WTC11 (cell line): ENCODE results near the gene YBX3. TPM values are rescaled to one million over a fixed set of nuclear protein-coding genes. Genes with fewer than 3 reads are reported as not detected.

ENCODE experiments used
- ATAC-seq: fragments of 200-7000 bp; cut with Tn5 transposase; 2 replicates; pipeline ENCODE4 v1.10.0; 2021; ENCODE audit warnings: mild to moderate bottlenecking, moderate library complexity
- CTCF ChIA-PET: fragments of 300-600 bp; sonication (Branson Sonifier 250); formaldehyde crosslinking; loops from one replicate; lab custom pipeline; 2021; ENCODE audit warnings: antibody characterized with exemption; lab: Charles Lee
- POLR2A ChIA-PET: fragments of 350-600 bp; sonication (Branson Sonifier 250); formaldehyde crosslinking; loops from one replicate; lab custom pipeline; 2021; ENCODE audit warnings: antibody characterized with exemption; lab: Charles Lee
- DNase-seq: peaks from one replicate; pipeline ENCODE4 v3.0.0; 2021; ENCODE audit warnings: low spot score
- H3K27ac Mint-ChIP-seq: 2 replicates; pipeline ENCODE4 v1.8.0; 2021; ENCODE audit warnings: mixed read lengths
- H3K27me3 Mint-ChIP-seq: 2 replicates; pipeline ENCODE4 v1.8.0; 2021; ENCODE audit warnings: low read depth, mild to moderate bottlenecking, moderate library complexity, mixed read lengths
- H3K36me3 Mint-ChIP-seq: 2 replicates; pipeline ENCODE4 v1.8.0; 2021; ENCODE audit warnings: mixed read lengths
- H3K4me1 Mint-ChIP-seq: 2 replicates; pipeline ENCODE4 v1.8.0; 2022; ENCODE audit warnings: mixed read lengths
- H3K4me3 Mint-ChIP-seq: 2 replicates; pipeline ENCODE4 v1.8.0; 2021; ENCODE audit warnings: mild to moderate bottlenecking, moderate library complexity, mixed read lengths
- H3K9me3 Mint-ChIP-seq: 2 replicates; pipeline ENCODE4 v1.8.0; 2021; ENCODE audit warnings: mixed read lengths
- CREB1 ChIP-seq: sonication (generic); formaldehyde crosslinking; IDR thresholded peaks from 2 replicates; pipeline ENCODE4 v1.8.0; 2023; ENCODE audit warnings: mild to moderate bottlenecking, missing genetic modification reagents
- ESRRA ChIP-seq: sonication (generic); formaldehyde crosslinking; IDR thresholded peaks from 2 replicates; pipeline ENCODE4 v1.8.1; 2022; ENCODE audit warnings: mild to moderate bottlenecking, missing genetic modification reagents, borderline replicate concordance
- GABPB1 ChIP-seq: sonication (generic); formaldehyde crosslinking; IDR thresholded peaks from 2 replicates; pipeline ENCODE4 v1.8.1; 2023; ENCODE audit warnings: mild to moderate bottlenecking, missing genetic modification reagents
- KAT7 ChIP-seq: sonication (generic); formaldehyde crosslinking; IDR thresholded peaks from 2 replicates; pipeline ENCODE4 v1.8.1; 2023; ENCODE audit warnings: missing genetic modification reagents, mild to moderate bottlenecking, borderline replicate concordance
- NR1H2 ChIP-seq: sonication (generic); formaldehyde crosslinking; IDR thresholded peaks from 2 replicates; pipeline ENCODE4 v1.9.0; 2021; ENCODE audit warnings: mild to moderate bottlenecking, moderate library complexity, missing genetic modification reagents
- PRRX2 ChIP-seq: fragments of 250-450 bp; sonication (Bioruptor Pico); IDR thresholded peaks from 2 replicates; pipeline ENCODE4 v1.8.0; 2021; ENCODE audit warnings: mild to moderate bottlenecking
- SMAD3 ChIP-seq: sonication (generic); formaldehyde crosslinking; IDR thresholded peaks from 2 replicates; pipeline ENCODE4 v1.8.0; 2022; ENCODE audit warnings: missing genetic modification reagents, mild to moderate bottlenecking, borderline replicate concordance
- ZBTB21 ChIP-seq: sonication (generic); formaldehyde crosslinking; IDR thresholded peaks from 2 replicates; pipeline ENCODE4 v1.8.1; 2023; ENCODE audit warnings: mild to moderate bottlenecking, missing genetic modification reagents, borderline replicate concordance
- total RNA-seq: library from RNA; stranded (reverse); gene quantifications from 3 replicates; pipeline ENCODE4 v1.2.3, GENCODE V29; 2021
- TF ChIP-seq, protein P1 (sequence below): sonication (generic); formaldehyde crosslinking; IDR thresholded peaks from 2 replicates; pipeline ENCODE4 v1.8.1; 2022; ENCODE audit warnings: low read depth, missing genetic modification reagents, borderline replicate concordance
- TF ChIP-seq, protein P2 (sequence below): sonication (generic); formaldehyde crosslinking; IDR thresholded peaks from 2 replicates; pipeline ENCODE4 v1.8.1; 2022; ENCODE audit warnings: mild to moderate bottlenecking, missing genetic modification reagents, moderate library complexity, borderline replicate concordance
- TF ChIP-seq, protein P3 (sequence below): sonication (generic); formaldehyde crosslinking; IDR thresholded peaks from 2 replicates; pipeline ENCODE4 v1.8.0; 2022; ENCODE audit warnings: mild to moderate bottlenecking, missing genetic modification reagents
- TF ChIP-seq, protein P4 (sequence below): sonication (generic); formaldehyde crosslinking; IDR thresholded peaks from 2 replicates; pipeline ENCODE4 v1.8.0; 2023; ENCODE audit warnings: missing genetic modification reagents, mild to moderate bottlenecking, borderline replicate concordance
- TF ChIP-seq, protein P5 (sequence below): sonication (generic); formaldehyde crosslinking; IDR thresholded peaks from 2 replicates; pipeline ENCODE4 v1.8.1; 2023; ENCODE audit warnings: mild to moderate bottlenecking, missing genetic modification reagents, moderate library complexity
- TF ChIP-seq, protein P6 (sequence below): sonication (generic); formaldehyde crosslinking; conservative IDR thresholded peaks from 2 replicates; pipeline ENCODE4 v1.8.1; 2022; ENCODE audit warnings: mild to moderate bottlenecking, missing genetic modification reagents
- TF ChIP-seq, protein P7 (sequence below): sonication (generic); formaldehyde crosslinking; IDR thresholded peaks from 2 replicates; pipeline ENCODE4 v1.8.0; 2022; ENCODE audit warnings: mild to moderate bottlenecking, missing genetic modification reagents

YBX3 gene
- total RNA-seq, 1 experiment from 2014 or later = 396 TPM

DNA sequence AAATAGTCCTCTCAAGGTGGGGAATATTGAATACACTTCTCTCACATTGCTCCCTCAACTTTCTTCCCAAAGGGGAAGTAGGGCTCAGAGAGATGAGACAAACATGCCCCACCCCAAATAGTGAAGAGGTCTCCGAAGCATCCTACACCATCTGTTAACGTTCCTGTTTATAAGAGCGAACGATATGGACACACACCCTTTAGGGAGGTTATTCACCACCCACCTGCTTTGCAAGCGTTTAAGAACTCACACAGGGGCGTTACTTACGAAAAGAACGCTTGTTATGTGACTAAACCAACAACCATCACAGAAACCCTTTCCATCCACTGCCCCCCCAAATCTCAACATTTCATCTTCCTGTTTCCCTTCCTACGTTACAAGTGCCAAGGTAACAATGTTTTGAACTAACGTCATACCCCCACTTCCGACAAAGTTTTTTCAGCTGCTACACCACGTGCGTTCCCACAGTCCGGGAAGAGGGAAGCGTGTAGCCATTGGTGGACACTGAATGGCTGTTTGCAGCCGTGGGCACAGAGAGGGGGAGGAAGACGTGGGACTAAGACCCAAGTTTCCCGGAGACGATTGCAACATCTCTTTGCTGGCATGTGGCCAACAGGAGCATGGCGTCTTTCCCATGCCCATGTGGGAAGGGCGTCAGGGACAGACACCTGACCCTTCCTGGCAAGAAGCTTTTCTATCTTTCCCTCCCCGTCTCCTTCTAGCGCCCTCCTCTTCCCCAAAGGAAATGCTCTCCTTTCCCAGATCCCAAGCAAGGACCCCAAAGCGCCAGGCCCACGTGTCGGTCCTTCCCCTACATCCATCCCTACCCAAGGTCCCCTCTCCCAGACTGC is 1.2 kb downstream of the YBX3 start (continued):
- TF ChIP-seq PRRX2 (CRISPR knock-in tag) (0 out of 2 replicates have a peak, but pooled peaks have one; percentile 36), CREB1 (no peak), GABPB1 (CRISPR knock-in tag) (peak; percentile 84), NR1H2 (CRISPR knock-in tag) (no peak), KAT7 (CRISPR knock-in tag) (peak; percentile 90; the same call in 1 of the 2 replicates), ZBTB21 (CRISPR knock-in tag) (peak; percentile 94), ESRRA (CRISPR knock-in tag) (peak; percentile 88)
- TF ChIP-seq, protein P1, sequence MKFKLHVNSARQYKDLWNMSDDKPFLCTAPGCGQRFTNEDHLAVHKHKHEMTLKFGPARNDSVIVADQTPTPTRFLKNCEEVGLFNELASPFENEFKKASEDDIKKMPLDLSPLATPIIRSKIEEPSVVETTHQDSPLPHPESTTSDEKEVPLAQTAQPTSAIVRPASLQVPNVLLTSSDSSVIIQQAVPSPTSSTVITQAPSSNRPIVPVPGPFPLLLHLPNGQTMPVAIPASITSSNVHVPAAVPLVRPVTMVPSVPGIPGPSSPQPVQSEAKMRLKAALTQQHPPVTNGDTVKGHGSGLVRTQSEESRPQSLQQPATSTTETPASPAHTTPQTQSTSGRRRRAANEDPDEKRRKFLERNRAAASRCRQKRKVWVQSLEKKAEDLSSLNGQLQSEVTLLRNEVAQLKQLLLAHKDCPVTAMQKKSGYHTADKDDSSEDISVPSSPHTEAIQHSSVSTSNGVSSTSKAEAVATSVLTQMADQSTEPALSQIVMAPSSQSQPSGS (CRISPR knock-in tag) = 0 out of 2 replicates have a peak, but pooled peaks have one; percentile 31
- TF ChIP-seq, protein P2, sequence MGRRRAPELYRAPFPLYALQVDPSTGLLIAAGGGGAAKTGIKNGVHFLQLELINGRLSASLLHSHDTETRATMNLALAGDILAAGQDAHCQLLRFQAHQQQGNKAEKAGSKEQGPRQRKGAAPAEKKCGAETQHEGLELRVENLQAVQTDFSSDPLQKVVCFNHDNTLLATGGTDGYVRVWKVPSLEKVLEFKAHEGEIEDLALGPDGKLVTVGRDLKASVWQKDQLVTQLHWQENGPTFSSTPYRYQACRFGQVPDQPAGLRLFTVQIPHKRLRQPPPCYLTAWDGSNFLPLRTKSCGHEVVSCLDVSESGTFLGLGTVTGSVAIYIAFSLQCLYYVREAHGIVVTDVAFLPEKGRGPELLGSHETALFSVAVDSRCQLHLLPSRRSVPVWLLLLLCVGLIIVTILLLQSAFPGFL (CRISPR knock-in tag) = 0 out of 2 replicates have a peak, but pooled peaks have one; percentile 21
- TF ChIP-seq, protein P3, sequence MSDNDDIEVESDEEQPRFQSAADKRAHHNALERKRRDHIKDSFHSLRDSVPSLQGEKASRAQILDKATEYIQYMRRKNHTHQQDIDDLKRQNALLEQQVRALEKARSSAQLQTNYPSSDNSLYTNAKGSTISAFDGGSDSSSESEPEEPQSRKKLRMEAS (CRISPR knock-in tag) = peak; percentile 96
- TF ChIP-seq, protein P4, sequence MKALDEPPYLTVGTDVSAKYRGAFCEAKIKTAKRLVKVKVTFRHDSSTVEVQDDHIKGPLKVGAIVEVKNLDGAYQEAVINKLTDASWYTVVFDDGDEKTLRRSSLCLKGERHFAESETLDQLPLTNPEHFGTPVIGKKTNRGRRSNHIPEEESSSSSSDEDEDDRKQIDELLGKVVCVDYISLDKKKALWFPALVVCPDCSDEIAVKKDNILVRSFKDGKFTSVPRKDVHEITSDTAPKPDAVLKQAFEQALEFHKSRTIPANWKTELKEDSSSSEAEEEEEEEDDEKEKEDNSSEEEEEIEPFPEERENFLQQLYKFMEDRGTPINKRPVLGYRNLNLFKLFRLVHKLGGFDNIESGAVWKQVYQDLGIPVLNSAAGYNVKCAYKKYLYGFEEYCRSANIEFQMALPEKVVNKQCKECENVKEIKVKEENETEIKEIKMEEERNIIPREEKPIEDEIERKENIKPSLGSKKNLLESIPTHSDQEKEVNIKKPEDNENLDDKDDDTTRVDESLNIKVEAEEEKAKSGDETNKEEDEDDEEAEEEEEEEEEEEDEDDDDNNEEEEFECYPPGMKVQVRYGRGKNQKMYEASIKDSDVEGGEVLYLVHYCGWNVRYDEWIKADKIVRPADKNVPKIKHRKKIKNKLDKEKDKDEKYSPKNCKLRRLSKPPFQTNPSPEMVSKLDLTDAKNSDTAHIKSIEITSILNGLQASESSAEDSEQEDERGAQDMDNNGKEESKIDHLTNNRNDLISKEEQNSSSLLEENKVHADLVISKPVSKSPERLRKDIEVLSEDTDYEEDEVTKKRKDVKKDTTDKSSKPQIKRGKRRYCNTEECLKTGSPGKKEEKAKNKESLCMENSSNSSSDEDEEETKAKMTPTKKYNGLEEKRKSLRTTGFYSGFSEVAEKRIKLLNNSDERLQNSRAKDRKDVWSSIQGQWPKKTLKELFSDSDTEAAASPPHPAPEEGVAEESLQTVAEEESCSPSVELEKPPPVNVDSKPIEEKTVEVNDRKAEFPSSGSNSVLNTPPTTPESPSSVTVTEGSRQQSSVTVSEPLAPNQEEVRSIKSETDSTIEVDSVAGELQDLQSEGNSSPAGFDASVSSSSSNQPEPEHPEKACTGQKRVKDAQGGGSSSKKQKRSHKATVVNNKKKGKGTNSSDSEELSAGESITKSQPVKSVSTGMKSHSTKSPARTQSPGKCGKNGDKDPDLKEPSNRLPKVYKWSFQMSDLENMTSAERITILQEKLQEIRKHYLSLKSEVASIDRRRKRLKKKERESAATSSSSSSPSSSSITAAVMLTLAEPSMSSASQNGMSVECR (CRISPR knock-in tag) = 0 out of 2 replicates have a peak, but pooled peaks have one; percentile 59
- TF ChIP-seq, protein P5, sequence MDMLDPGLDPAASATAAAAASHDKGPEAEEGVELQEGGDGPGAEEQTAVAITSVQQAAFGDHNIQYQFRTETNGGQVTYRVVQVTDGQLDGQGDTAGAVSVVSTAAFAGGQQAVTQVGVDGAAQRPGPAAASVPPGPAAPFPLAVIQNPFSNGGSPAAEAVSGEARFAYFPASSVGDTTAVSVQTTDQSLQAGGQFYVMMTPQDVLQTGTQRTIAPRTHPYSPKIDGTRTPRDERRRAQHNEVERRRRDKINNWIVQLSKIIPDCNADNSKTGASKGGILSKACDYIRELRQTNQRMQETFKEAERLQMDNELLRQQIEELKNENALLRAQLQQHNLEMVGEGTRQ (CRISPR knock-in tag) = peak; percentile 67
- TF ChIP-seq, protein P6, sequence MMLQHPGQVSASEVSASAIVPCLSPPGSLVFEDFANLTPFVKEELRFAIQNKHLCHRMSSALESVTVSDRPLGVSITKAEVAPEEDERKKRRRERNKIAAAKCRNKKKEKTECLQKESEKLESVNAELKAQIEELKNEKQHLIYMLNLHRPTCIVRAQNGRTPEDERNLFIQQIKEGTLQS = no peak

DNA sequence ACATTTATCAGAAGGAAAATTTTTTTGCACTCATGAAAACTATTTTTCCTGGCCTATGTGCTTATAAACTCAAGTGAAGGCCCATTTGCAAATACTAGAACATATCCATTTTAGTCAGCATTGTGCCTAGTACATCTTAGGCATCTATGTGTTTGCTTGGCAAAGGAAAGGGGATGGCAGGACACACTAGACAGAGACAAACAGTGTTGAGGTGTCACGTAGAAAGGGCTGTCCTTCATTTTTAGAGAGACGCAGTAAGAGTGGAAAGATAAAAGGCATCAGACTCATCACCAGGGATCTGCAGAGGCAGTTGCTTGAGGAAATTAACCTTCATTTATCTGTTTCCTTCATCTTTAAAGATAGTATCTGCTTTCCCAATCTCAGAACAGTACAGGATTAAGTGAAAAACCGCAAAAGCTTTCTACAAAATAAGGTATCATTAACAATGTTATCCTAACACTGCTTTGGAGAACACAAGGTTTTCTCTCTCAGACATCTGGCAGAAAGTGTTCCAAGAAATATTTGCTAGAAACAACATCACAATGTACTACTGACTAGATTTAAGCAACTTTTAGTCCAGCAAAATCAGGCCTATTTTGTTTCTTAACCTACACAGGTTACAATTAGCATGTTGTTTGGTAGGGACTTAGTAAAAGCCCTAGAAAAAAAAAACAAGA is 2.0 kb downstream of the YBX3 start:
- TF ChIP-seq ZBTB21 (CRISPR knock-in tag) (no peak), CREB1 (no peak), SMAD3 (no peak)
- TF ChIP-seq, protein P7, sequence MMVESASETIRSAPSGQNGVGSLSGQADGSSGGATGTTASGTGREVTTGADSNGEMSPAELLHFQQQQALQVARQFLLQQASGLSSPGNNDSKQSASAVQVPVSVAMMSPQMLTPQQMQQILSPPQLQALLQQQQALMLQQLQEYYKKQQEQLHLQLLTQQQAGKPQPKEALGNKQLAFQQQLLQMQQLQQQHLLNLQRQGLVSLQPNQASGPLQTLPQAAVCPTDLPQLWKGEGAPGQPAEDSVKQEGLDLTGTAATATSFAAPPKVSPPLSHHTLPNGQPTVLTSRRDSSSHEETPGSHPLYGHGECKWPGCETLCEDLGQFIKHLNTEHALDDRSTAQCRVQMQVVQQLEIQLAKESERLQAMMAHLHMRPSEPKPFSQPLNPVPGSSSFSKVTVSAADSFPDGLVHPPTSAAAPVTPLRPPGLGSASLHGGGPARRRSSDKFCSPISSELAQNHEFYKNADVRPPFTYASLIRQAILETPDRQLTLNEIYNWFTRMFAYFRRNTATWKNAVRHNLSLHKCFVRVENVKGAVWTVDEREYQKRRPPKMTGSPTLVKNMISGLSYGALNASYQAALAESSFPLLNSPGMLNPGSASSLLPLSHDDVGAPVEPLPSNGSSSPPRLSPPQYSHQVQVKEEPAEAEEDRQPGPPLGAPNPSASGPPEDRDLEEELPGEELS (CRISPR knock-in tag) = no peak
- Mint-ChIP-seq H3K36me3 (peaks cover 12% of the 10 kb centered on the region), H3K27me3 (peaks cover 12% of the 10 kb centered on the region), H3K4me3 (peak overlapping the region; percentile 97), H3K4me1 (peaks cover 64% of the 10 kb centered on the region), H3K27ac (peak overlapping the region; percentile 44), H3K9me3 (no peaks in the 10 kb centered on the region)
- POLR2A ChIA-PET = no interaction called here
- no peak for ATAC-seq
- CTCF ChIA-PET = no interaction called here
- DNase-seq = no peak
